Upper lobe of right lung (tissue), 1 donor: ENCODE data around the gene ACBD6. TPM values are rescaled to one million over a fixed set of nuclear protein-coding genes. Genes with fewer than 3 reads are reported as not detected.

Experiments
- ATAC-seq: fragments of 200-7000 bp; cut with Tn5 transposase; one replicate; pipeline ENCODE4 v1.9.1; 2020; ENCODE audit warnings: mild to moderate bottlenecking, moderate library complexity
- DNase-seq: peaks from one replicate; pipeline ENCODE4 v3.0.0-alpha.2; 2020
- H3K27ac ChIP-seq: fragments of 200-600 bp; one replicate; pipeline ENCODE4 v1.8.0; 2022
- H3K27me3 ChIP-seq: fragments of 200-600 bp; one replicate; pipeline ENCODE4 v1.8.0; 2022; ENCODE audit warnings: mild to moderate bottlenecking
- H3K36me3 ChIP-seq: fragments of 200-600 bp; one replicate; pipeline ENCODE4 v1.8.0; 2022
- H3K4me1 ChIP-seq: fragments of 200-600 bp; one replicate; pipeline ENCODE4 v1.8.0; 2022
- H3K4me3 ChIP-seq: fragments of 200-600 bp; one replicate; pipeline ENCODE4 v1.8.0; 2022; ENCODE audit warnings: mild to moderate bottlenecking
- H3K9me3 ChIP-seq: fragments of 200-600 bp; one replicate; pipeline ENCODE4 v1.8.0; 2022
- CTCF ChIP-seq: fragments of 200-600 bp; IDR thresholded peaks from one replicate; pipeline ENCODE4 v1.8.0; 2022; ENCODE audit warnings: antibody characterized with exemption
- intact Hi-C: fragments of 100-400 bp; cut with DNase I; formaldehyde crosslinking; loops from one replicate; pipeline ENCODE4 v1.11.0; 2022
- total RNA-seq: library from RNA; stranded (reverse); fragmentation: NEBNext Ultra II Directional; extraction: Animal tissue kit (Norgen Biotek cat#: 25700); gene quantifications from one replicate; pipeline ENCODE4 v1.2.1, GENCODE V29; 2021
- donor health status: DM: no; HTN: yes; CAD: no; lungs with severe emphysema.

The ACBD6 gene
- total RNA-seq, 1 donor from 2014 or later: 33.6 TPM

DNA sequence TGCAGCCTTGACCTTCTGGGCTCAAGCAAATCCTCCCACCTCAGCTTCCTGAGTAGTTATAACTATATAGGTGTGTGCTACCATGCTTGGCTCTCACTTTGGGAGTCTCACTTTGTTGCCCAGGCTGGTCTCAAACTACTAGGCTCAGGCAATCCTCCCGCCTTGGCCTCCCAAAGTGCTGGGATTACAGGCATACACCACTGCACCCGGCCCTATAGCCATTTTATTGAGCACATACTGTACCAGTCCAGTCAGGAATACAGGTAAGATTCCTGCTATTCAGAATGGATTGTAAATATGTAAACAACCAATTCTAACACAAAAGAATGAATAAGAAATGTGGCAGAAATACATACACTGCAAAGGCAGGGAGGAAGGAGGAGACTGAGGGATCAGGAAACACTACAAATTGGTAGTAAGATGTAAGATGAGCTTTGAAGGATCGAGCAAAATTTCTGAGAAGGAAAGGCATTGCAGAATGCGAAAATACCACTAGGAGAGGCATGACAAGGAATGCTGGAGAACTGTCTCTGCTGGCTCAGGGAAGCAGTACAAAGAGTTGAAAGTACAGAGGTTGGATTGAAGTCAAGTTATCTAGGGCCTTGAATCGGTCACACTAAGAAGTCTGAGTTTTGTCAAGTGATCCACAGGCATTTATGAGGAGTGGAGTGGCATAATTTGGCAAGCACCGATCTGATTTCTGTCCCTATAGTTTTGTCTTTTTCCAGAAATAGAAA lies 211.9 kb downstream of the ACBD6 start:
- no peaks in the 10 kb centered on the region for H3K9me3 ChIP-seq
- no peaks in the 10 kb centered on the region for H3K27me3 ChIP-seq
- no peak for TF ChIP-seq CTCF
- no peaks in the 10 kb centered on the region for H3K36me3 ChIP-seq
- ATAC-seq (no peak), DNase-seq (no peak)
- H3K27ac ChIP-seq: no peak overlapping the region
- no peaks in the 10 kb centered on the region for H3K4me1 ChIP-seq
- intact Hi-C loops: no loop called here
- no peak overlapping the region for H3K4me3 ChIP-seq

GRCh38 chr1:180288940-180289339 lies 213.4 kb downstream of the ACBD6 start:
- H3K27ac ChIP-seq: no peak overlapping the region
- intact Hi-C loops: no loop called here
- no peaks in the 10 kb centered on the region for H3K4me1 ChIP-seq
- H3K4me3 ChIP-seq: no peak overlapping the region
- H3K36me3 ChIP-seq: no peaks in the 10 kb centered on the region
- no peaks in the 10 kb centered on the region for H3K27me3 ChIP-seq
- ATAC-seq: no peak
- DNase-seq: no peak
- no peaks in the 10 kb centered on the region for H3K9me3 ChIP-seq
- no peak for TF ChIP-seq CTCF

DNA sequence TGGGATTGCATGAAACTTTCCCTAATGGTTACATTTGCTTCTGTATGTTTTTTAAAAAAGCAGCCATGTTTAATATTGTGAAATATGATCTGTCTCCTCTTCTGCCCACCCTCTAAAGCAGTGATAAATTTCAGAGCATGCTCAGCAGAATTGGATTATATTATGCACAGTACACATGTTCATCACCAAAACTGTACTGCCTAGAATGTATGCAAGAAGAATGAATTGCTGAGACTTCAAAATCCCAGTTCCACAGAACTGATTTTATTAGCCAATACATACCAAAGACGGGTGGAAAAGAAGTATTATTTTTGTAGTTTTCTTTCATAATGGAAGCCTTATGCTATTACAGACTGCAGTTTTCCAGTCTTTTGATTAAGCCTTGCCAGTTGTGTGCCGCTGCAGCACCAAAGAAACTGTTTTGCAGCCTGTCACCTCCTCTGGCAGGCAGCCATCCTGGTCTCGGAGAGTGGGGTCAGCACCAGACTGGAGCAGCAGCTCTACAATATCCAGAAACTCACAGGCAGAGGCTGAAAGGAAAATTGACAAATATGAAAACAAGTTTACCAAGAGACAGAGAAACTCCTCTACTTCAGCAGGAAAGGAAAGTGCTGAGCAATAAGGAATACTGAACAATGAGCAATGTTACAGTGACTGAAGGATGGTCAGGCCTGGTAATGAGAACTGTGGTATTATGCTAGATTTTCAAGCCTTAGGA lies 214.2 kb downstream of the ACBD6 start:
- TF ChIP-seq CTCF: no peak

DNA sequence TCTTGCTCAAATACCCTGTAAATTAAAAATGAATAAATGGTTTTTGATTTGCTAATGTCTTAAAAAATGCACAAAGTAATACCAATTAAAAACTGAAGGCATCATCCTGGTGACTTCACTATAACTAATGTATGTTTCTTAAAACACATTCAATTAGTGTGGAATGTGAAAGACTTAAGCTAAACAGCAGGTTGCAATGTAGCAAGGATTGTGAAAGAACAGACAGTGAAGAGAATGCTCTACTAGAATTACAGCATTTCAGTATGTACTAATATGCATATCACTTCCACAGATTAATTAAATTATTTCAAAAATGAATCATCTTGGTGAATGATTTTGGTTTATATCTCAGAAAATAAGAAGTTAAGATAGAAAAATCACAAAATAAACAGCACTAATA lies 216.0 kb downstream of the ACBD6 start:
- H3K9me3 ChIP-seq: no peaks in the 10 kb centered on the region
- no peak overlapping the region for H3K4me3 ChIP-seq
- no peak overlapping the region for H3K27ac ChIP-seq
- no peaks in the 10 kb centered on the region for H3K36me3 ChIP-seq
- H3K4me1 ChIP-seq: no peaks in the 10 kb centered on the region
- no peaks in the 10 kb centered on the region for H3K27me3 ChIP-seq
- TF ChIP-seq CTCF: no peak
- no peak for DNase-seq
- no peak for ATAC-seq
- intact Hi-C loops: no loop called here

More for the DNA sequence above, 214.2 kb downstream of the ACBD6 start:
- intact Hi-C loops: no loop called here
- Histone ChIP-seq H3K36me3 (no peaks in the 10 kb centered on the region), H3K9me3 (no peaks in the 10 kb centered on the region), H3K27me3 (no peaks in the 10 kb centered on the region), H3K4me3 (no peak overlapping the region), H3K4me1 (no peaks in the 10 kb centered on the region), H3K27ac (no peak overlapping the region)
- no peak for ATAC-seq
- DNase-seq: no peak

GRCh38 chr1:180283098-180283497 lies 219.3 kb downstream of the ACBD6 start:
- ATAC-seq (no peak), DNase-seq (no peak)
- intact Hi-C loops: no loop called here
- Histone ChIP-seq H3K4me3 (no peak overlapping the region), H3K27me3 (no peaks in the 10 kb centered on the region), H3K36me3 (no peaks in the 10 kb centered on the region), H3K27ac (no peak overlapping the region), H3K9me3 (no peaks in the 10 kb centered on the region), H3K4me1 (no peaks in the 10 kb centered on the region)
- no peak for TF ChIP-seq CTCF
